Stimulated activated effector memory CD8-positive, alpha-beta T cell treated with anti-CD3 and anti-CD28 coated beads, Interleukin-12 subunit alpha, Interleukin-12 subunit beta, amount 100 ng/mL, for 72 hours (primary cell): Measurements from ENCODE around the gene NDST1.

Experiments
- ATAC-seq: fragments of 150-1000 bp; cut with Tn5 transposase; 2 replicates; pipeline ENCODE4 v1.10.0; 2021
- DNase-seq, 2 donors: peaks; one replicate each; pipeline ENCODE4 v3.0.0; 2021 to 2022; ENCODE audit warnings: low spot score in 2 of 2
- H3K27ac Mint-ChIP-seq: one replicate; pipeline ENCODE4 v1.8.0; 2022; ENCODE audit warnings: mild to moderate bottlenecking, mixed read lengths
- H3K36me3 Mint-ChIP-seq: one replicate; pipeline ENCODE4 v1.8.0; 2022; ENCODE audit warnings: mild to moderate bottlenecking, mixed read lengths
- H3K4me1 Mint-ChIP-seq: one replicate; pipeline ENCODE4 v1.8.0; 2022; ENCODE audit warnings: mixed read lengths
- H3K4me3 Mint-ChIP-seq: one replicate; pipeline ENCODE4 v1.8.0; 2022; ENCODE audit warnings: mild to moderate bottlenecking, mixed read lengths
- H3K9me3 Mint-ChIP-seq: one replicate; pipeline ENCODE4 v1.8.0; 2022; ENCODE audit warnings: mixed read lengths

The NDST1 gene

DNA sequence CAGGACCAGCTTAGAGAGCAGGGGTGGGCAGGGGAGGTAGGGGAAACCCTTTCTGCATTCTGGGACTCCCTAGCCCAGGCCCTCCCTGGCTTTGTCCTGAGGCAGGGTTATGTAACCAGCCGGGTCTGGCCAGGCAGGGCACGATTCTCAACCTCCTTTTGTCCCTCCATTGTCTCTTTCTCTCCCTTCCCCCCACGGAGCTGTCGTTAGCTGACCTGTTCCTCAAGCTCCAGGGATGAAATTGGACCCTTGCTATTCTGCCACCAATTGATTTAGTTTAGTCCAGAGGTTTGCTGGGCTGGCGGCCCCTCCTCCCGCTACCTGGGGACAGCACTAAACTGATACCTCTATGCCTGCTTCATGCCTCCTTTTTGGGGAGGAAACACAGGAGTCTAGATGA, 9.4 kb upstream of the NDST1 start:
- Mint-ChIP-seq H3K36me3 (no peaks in the 10 kb centered on the region), H3K27ac (no peak overlapping the region), H3K9me3 (no peaks in the 10 kb centered on the region), H3K4me1 (no peaks in the 10 kb centered on the region), H3K4me3 (no peak overlapping the region)
- ATAC-seq (no peak), DNase-seq (no peak)

DNA sequence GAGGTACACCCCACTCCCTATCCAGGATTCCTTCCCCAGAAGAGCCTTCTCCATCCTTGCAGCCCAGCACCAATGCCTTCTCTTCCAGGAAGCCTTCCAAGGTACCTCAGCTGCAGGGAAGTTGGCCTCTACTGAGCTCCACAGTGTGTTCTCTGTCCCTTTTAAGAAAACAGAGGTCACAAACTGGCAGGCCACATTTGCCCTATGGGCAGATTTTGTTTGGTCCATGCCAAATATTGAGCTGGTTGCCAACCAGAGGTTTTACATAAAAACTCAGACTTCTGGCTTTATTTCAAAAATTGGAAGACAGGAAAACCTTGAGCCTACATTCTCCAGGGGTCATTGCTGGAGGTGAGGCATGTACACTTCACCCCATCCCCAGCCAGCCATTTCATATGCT, 9.0 kb upstream of the NDST1 start:
- Mint-ChIP-seq H3K27ac (no peak overlapping the region), H3K36me3 (no peaks in the 10 kb centered on the region), H3K4me1 (no peaks in the 10 kb centered on the region), H3K9me3 (no peaks in the 10 kb centered on the region), H3K4me3 (no peak overlapping the region)
- ATAC-seq (no peak), DNase-seq (no peak)

DNA sequence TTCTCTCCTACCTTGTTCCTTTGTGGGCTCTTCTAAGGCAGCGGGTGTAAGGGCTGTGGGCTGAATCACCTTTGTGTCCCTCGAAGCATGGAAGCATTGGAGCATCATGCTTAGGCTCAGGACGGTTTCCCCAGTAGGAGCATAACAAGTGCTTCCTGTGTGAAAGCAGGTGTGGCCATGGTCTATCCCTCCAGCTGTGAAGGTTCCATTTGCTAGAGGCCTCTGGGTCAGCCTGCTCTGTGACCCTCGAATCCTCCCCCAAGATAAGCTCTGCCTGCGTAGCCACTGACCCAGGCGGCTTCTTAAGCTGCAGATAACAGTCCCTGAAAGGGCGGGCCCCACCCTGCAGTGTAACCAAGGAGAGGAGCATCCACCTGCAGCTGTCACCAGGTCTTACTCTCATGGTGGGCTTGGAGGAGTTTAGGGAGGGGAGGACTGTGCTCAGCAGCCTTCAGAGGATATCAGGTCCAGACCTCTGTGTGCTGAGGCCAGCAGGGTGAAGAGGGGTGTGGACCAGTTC, 8.4 kb upstream of the NDST1 start:
- no peak overlapping the region for H3K4me3 Mint-ChIP-seq
- H3K27ac Mint-ChIP-seq = no peak overlapping the region
- no peak for DNase-seq
- ATAC-seq = no peak
- no peaks in the 10 kb centered on the region for H3K9me3 Mint-ChIP-seq
- H3K4me1 Mint-ChIP-seq = no peaks in the 10 kb centered on the region
- no peaks in the 10 kb centered on the region for H3K36me3 Mint-ChIP-seq

DNA sequence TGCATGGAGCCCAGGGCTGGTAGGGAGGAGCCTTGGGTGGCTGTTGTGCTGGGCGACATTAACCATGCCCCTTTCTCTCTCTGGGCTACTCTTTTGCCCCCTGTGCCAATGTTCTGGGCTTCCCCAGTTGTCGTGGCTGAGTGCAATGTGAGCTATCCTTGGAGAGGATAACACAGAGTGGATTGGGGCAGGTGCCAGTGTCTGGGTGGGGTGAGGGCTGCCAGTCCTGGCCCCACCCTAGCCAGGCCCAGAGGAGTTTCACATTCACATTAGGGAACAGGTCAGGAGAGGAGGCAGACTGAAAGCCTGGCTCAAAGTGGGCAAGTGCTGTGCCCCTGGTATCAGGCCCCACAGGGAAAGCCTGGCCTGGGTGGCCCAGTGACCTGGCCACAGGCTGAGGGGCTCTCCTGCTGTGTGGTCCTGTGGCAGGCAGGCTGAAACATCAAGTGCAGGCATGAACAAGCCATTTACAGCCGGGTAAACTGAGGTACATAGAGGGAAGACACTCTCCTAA, 7.5 kb upstream of the NDST1 start:
- H3K36me3 Mint-ChIP-seq = no peaks in the 10 kb centered on the region
- H3K4me1 Mint-ChIP-seq = no peaks in the 10 kb centered on the region
- no peak overlapping the region for H3K27ac Mint-ChIP-seq
- ATAC-seq (no peak), DNase-seq (no peak)
- H3K9me3 Mint-ChIP-seq = no peaks in the 10 kb centered on the region
- H3K4me3 Mint-ChIP-seq = no peak overlapping the region

DNA sequence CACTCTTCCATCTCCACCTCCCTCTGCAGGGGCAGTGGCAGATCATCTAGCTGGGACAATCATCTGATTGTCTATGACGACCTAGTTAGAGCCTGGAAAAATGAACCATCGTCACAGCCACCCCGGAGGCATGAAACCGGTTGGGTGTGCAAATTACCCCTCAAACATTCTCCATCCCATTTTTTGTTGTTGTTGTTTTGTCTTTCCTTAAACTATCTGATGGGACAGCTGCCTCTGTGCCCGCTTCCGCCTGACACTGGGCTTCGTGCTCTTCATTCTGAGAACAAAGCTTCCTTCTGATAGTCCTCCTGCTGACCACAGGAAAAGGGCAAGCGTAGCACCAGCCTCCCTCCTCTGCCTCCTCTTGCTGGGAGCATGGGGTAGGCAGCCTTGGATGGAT, 7.0 kb upstream of the NDST1 start:
- DNase-seq (no peak), ATAC-seq (no peak)
- Mint-ChIP-seq H3K9me3 (no peaks in the 10 kb centered on the region), H3K4me3 (no peak overlapping the region), H3K27ac (no peak overlapping the region), H3K36me3 (no peaks in the 10 kb centered on the region), H3K4me1 (no peaks in the 10 kb centered on the region)

DNA sequence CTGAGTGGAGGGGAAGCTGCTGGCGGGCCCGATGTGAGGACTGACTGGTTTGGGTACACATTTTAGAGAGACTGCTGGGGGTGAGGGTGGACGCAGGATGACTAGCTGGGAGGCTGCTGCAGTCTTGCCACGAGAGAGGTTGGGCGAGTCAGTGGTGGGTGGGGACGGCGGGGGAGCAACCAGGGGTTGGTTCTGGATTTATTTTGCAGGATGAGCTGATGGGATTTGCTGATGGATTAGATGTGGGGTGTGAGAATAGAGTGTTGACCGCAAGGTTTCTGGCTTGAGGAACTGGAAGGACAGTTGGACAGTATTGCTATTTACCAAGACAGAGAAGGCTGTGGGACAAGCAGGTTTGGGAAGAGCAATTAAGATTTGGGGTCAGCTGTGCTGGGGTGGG, 5.8 kb upstream of the NDST1 start:
- no peak for DNase-seq
- Mint-ChIP-seq H3K27ac (no peak overlapping the region), H3K4me3 (no peak overlapping the region), H3K36me3 (no peaks in the 10 kb centered on the region), H3K4me1 (no peaks in the 10 kb centered on the region), H3K9me3 (no peaks in the 10 kb centered on the region)
- no peak for ATAC-seq

DNA sequence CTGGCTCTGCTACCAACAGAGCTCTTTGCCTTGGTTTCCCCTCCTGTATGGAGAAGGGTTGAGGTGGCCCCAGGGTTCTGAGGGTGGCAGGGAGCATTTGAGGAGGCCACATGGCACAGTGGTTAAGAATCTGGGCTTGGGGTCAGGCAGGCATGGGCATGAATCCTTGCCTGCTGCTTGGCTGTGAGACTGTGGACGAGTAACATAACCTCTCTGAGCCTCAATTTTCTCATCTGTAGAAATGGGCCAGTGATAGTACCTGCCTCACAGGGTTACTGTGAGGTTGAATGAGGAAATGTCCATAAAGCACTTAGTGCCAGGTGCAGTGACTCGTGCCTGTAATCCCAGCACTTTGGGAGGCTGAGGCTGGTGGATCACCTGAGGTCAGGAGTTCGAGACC, 5.1 kb upstream of the NDST1 start:
- H3K9me3 Mint-ChIP-seq = no peaks in the 10 kb centered on the region
- H3K36me3 Mint-ChIP-seq = no peaks in the 10 kb centered on the region
- H3K27ac Mint-ChIP-seq = no peak overlapping the region
- no peak for DNase-seq
- no peak overlapping the region for H3K4me3 Mint-ChIP-seq
- ATAC-seq = no peak
- H3K4me1 Mint-ChIP-seq = no peaks in the 10 kb centered on the region

DNA sequence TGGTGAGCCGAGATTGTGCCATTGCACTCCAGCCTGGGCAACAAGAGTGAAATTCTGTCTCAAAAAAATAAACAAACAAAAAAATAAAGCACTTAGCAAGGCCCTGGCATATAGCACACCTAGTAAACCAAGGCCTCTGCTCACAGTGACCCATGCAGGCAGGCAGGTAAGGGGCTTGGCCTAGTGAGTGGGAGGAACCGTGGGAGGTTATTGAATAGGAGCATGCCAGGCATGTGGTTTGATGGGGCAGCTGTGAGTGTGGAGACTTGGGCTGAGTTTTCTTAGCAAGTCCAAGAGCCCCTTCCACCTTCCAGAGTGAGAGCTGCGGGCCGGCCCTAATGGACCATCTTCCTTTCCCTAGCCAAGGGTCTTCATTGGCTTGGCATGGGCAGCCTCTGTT, 4.5 kb upstream of the NDST1 start:
- Mint-ChIP-seq H3K4me1 (no peaks in the 10 kb centered on the region), H3K36me3 (no peaks in the 10 kb centered on the region), H3K27ac (no peak overlapping the region), H3K4me3 (no peak overlapping the region), H3K9me3 (no peaks in the 10 kb centered on the region)
- ATAC-seq (no peak), DNase-seq (no peak)

DNA sequence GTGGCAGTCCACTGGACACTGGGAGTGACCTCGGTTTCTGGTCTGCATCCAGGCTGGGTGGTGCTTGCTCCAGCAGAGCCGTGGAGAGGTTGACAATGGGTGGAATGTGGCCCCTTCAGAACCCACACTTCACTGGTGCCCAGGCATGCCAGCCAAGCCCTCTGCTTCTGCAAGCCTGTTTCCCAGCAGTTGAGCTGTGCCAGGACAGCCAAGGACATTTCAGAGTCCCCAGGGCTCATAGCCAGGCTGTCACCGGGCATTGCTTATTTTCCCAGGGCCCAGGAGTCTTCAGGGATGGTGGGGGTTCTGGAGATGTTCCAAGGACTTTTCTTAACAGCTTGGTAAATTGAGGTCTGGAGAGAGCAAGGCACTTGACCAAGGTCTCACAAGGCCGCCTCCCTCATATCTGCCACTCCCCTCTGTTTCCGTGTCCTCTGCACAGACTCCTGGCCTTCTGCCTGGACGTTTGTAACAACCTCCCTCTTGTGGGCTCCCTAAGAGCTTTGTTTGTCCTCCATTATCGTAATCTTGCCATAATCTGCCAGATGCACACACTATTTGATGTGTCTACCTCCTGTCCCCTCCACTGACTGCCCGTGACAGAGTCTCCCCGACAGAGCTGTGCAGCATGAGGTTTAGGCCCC, 3.8 kb upstream of the NDST1 start:
- Mint-ChIP-seq H3K36me3 (no peaks in the 10 kb centered on the region), H3K4me3 (no peak overlapping the region), H3K4me1 (no peaks in the 10 kb centered on the region), H3K9me3 (no peaks in the 10 kb centered on the region), H3K27ac (no peak overlapping the region)
- DNase-seq = no peak
- ATAC-seq = no peak

DNA sequence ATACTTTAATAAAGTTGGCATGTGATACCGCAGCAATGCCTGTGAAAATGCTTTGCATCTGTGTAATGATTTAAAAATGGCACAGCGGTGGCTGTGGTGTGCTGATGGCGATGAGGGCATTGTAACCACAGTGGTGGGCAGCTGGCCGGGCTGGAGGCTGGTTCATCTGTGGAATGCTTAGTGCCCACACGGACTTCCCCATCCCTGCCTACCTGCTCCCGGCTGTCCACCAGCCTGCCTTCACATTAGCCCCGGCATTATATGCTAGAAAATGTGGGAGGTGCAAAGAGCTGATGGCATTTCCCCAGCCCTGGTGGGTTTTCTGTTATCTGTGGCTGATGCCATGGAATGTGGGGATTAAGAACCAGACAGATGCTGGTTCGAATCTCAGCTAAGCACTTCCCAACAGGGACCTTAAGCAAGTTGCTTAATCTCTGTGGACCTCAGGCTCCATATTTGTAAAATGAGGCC, 2.9 kb upstream of the NDST1 start:
- Mint-ChIP-seq H3K36me3 (no peaks in the 10 kb centered on the region), H3K9me3 (no peaks in the 10 kb centered on the region), H3K4me1 (no peaks in the 10 kb centered on the region), H3K4me3 (no peak overlapping the region), H3K27ac (no peak overlapping the region)
- ATAC-seq = no peak
- DNase-seq = no peak

DNA sequence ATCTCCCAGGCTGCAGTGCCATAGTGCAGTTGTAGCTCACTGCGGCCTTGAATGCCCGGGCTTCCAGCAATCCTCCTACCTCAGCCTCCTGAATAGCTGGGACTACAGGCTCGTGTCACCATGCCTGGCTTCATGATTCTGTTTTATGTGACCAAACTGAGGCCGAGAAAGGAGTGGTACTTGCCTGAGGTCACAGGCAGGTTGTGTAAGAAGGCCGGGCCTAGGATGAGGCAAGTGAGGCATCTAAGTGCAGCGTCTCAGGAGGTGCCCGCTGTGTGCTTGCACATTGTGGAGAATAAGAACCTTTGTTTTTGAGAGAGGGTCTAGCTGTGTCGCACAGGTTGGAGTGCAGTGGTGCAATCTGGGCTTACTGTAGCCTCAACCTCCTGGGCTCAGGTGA, 2.1 kb upstream of the NDST1 start:
- ATAC-seq (no peak), DNase-seq (no peak)
- no peak overlapping the region for H3K4me3 Mint-ChIP-seq
- H3K4me1 Mint-ChIP-seq = no peaks in the 10 kb centered on the region
- no peak overlapping the region for H3K27ac Mint-ChIP-seq
- no peaks in the 10 kb centered on the region for H3K9me3 Mint-ChIP-seq
- H3K36me3 Mint-ChIP-seq = no peaks in the 10 kb centered on the region

DNA sequence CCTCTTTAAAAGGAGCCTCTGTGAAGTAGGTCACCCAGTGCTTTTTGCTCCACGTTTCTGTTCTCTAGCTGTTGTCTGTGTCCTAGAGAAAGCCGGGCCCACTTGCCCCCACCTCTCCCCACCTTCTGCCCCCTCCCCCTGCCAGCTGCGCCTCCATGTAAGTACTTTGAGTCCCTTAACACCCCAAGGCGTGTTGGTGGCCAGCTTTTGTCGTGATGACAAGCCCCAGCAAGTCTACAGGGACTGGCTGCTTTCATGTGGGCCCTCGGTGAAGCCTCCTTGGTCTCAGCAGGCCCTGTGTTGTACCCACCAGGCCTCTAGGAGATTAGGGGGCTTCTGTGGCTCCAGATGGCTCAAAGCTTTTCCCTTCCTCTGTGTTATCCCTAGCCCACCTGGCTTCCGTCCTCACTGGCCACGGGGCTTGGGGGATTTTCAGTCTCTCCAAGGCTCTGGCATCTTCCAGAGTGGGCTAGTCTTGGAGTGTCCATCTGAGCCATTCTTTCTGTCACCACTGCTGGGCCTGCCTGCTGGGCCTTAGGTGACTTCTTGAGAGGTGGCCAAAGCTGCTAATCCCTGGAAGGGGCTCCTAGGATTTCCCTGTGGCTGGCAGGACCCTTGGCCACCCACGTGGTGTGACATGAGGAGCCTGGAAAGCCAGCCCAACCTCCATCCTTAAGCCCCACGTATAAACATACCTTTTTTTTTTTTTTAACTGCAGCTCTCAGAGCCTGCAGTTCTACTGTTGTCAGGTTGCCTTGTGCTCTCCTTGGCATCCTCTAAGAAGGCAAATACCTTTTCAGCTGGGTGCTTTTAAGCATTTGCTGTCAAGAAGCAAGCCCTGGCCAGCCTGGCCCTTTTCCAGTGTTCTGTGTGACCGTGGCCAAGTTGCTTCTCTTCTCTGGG, 1.1 kb upstream of the NDST1 start:
- Mint-ChIP-seq H3K36me3 (no peaks in the 10 kb centered on the region), H3K4me3 (no peak overlapping the region), H3K27ac (no peak overlapping the region), H3K9me3 (no peaks in the 10 kb centered on the region), H3K4me1 (no peaks in the 10 kb centered on the region)
- no peak for ATAC-seq
- no peak for DNase-seq

DNA sequence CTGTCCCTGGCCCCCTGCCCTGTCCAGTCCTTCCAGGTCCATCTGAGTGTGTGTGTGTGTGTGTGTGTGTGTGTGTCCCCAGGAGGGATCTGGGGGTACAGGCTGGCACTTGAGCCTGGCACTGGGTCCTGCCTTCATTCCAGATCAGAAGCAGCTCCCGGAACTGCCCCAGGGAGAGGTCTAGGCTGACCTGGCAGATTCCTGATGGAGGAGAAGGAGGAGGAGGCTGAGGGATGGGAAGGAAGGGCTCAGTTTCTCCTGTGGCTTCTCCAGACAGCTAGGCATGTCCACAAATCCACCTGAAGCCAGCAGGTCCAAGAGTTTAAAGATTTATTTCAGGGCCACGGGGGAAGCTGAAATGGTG, 328 bp downstream of the NDST1 start:
- DNase-seq (no peak), ATAC-seq (no peak)
- Mint-ChIP-seq H3K9me3 (no peaks in the 10 kb centered on the region), H3K4me1 (no peaks in the 10 kb centered on the region), H3K4me3 (no peak overlapping the region), H3K36me3 (no peaks in the 10 kb centered on the region), H3K27ac (peak overlapping the region; percentile 60)

DNA sequence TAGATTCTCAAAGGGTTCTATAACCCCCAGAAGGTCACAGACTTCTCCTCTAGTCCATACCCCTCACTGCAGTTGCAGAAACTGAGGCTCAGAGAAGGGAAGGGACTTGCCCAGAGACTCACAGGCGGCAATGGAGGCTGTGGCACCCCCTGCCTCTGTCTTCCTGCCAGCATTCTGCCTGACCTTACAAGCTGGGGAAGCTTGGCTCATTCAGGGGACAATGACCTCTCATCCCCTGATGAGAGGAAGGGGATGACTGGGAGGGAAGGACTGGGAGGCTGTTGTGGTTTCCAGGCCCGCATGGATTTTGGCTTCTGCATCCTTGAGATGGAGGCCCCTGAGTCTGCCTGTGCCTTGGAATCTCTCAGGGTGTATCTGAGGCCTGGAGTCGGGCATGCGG, 897 bp downstream of the NDST1 start:
- no peak overlapping the region for H3K4me3 Mint-ChIP-seq
- H3K36me3 Mint-ChIP-seq = no peaks in the 10 kb centered on the region
- H3K27ac Mint-ChIP-seq = no peak overlapping the region
- H3K4me1 Mint-ChIP-seq = no peaks in the 10 kb centered on the region
- H3K9me3 Mint-ChIP-seq = no peaks in the 10 kb centered on the region
- no peak for DNase-seq
- no peak for ATAC-seq

DNA sequence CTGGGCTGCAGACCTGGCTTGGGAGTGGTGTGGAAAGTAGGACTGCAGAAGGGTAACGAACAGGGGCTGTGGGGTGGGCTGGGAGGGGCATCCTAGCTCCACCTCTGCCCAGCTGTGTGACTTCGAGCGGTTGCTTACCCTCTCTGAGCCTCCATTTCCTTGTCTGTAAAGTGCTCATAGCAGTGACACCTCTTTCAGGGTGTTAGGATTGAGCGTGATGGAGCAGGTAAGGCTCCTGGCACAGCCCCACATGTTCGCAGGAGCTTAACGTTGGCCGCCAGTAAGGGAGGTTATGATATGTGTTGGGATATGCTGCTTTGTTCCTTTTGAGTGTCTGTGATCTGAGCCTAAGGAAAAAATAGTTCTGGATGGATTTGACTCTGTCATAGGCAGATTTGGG, 2.1 kb downstream of the NDST1 start:
- Mint-ChIP-seq H3K4me3 (no peak overlapping the region), H3K27ac (no peak overlapping the region), H3K9me3 (no peaks in the 10 kb centered on the region), H3K36me3 (no peaks in the 10 kb centered on the region), H3K4me1 (no peaks in the 10 kb centered on the region)
- no peak for DNase-seq
- no peak for ATAC-seq
